ENCODE measurements around the gene PAPOLA. TPM values are rescaled to one million over a fixed set of nuclear protein-coding genes. Genes with fewer than 3 reads are reported as not detected.

PAPOLA gene
- total RNA-seq, 1 experiment from 2014 or later: 125 TPM

- ATAC-seq: no peak
- POLR2A ChIA-PET: interaction anchor here (0.6 kb wide), 1 partner anchor 15 kb away, joined by 3 read pairs; no protein-coding TSS in a partner anchor
- TF ChIP-seq, protein P1, sequence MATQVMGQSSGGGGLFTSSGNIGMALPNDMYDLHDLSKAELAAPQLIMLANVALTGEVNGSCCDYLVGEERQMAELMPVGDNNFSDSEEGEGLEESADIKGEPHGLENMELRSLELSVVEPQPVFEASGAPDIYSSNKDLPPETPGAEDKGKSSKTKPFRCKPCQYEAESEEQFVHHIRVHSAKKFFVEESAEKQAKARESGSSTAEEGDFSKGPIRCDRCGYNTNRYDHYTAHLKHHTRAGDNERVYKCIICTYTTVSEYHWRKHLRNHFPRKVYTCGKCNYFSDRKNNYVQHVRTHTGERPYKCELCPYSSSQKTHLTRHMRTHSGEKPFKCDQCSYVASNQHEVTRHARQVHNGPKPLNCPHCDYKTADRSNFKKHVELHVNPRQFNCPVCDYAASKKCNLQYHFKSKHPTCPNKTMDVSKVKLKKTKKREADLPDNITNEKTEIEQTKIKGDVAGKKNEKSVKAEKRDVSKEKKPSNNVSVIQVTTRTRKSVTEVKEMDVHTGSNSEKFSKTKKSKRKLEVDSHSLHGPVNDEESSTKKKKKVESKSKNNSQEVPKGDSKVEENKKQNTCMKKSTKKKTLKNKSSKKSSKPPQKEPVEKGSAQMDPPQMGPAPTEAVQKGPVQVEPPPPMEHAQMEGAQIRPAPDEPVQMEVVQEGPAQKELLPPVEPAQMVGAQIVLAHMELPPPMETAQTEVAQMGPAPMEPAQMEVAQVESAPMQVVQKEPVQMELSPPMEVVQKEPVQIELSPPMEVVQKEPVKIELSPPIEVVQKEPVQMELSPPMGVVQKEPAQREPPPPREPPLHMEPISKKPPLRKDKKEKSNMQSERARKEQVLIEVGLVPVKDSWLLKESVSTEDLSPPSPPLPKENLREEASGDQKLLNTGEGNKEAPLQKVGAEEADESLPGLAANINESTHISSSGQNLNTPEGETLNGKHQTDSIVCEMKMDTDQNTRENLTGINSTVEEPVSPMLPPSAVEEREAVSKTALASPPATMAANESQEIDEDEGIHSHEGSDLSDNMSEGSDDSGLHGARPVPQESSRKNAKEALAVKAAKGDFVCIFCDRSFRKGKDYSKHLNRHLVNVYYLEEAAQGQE (IDR thresholded peaks at IDR 0.05; ENCODE audit: insufficient read depth in 1 of 2, low read depth in 2 of 2, low read length in 1 of 2): no peak
- CTCF ChIA-PET: no interaction called here
- H3K27ac ChIP-seq (ENCODE audit: low read length): no peak overlapping the region
- DNase-seq (ENCODE audit: low read depth, low spot score): no peak
- no peaks in the 10 kb centered on the region for H3K9me3 ChIP-seq (ENCODE audit: control insufficient read depth, insufficient read depth, low read depth, low read length)
- H3K27me3 ChIP-seq (ENCODE audit: control insufficient read depth, insufficient read depth, low read length): no peaks in the 10 kb centered on the region
- in situ Hi-C loops (cut with HindIII; ENCODE audit: low pct_unique_long_range_greater_than_20kb, low sequenced_read_pairs): no loop called here
- no peaks in the 10 kb centered on the region for H3K36me3 ChIP-seq (ENCODE audit: control insufficient read depth, insufficient read depth, low read length)
- BruUV-seq (replicated peaks): no TSS peak
- peaks cover 33% of the 10 kb centered on the region for H3K4me1 ChIP-seq (ENCODE audit: control insufficient read depth, insufficient read depth, low read length)
- H3K4me3 ChIP-seq (ENCODE audit: low read depth in 2 of 2, low read length in 2 of 2): no peak overlapping the region
- intact Hi-C loops (cut with micrococcal nuclease; ENCODE audit: unreplicated experiment): no loop called here
Observed at GRCh38 chr14:96512122-96512521, 9.9 kb downstream of the PAPOLA start.

- DNase-seq (ENCODE audit: low read depth, low spot score) (no peak), ATAC-seq (no peak)
- CTCF ChIA-PET: no interaction called here
Observed at GRCh38 chr14:96512602-96513397, 10.6 kb downstream of the PAPOLA start.

More at GRCh38 chr14:96512602-96513397, 10.6 kb downstream of the PAPOLA start:
- Histone ChIP-seq H3K4me3 (ENCODE audit: low read depth in 2 of 2, low read length in 2 of 2) (no peak overlapping the region), H3K27ac (ENCODE audit: low read length) (no peak overlapping the region), H3K9me3 (ENCODE audit: control insufficient read depth, insufficient read depth, low read depth, low read length) (no peaks in the 10 kb centered on the region), H3K27me3 (ENCODE audit: control insufficient read depth, insufficient read depth, low read length) (no peaks in the 10 kb centered on the region), H3K36me3 (ENCODE audit: control insufficient read depth, insufficient read depth, low read length) (no peaks in the 10 kb centered on the region), H3K4me1 (ENCODE audit: control insufficient read depth, insufficient read depth, low read length) (peaks cover 33% of the 10 kb centered on the region)
- no TSS peak for BruUV-seq (replicated peaks)
- TF ChIP-seq POLR2AphosphoS5 (IDR thresholded peaks at IDR 0.05; ENCODE audit: low read depth, low read length) (no peak), TCF7L2 (IDR thresholded peaks at IDR 0.05; ENCODE audit: low read depth, low read length) (no peak), CTCF (IDR thresholded peaks at IDR 0.05) (no peak), SIN3A (IDR thresholded peaks at IDR 0.05; ENCODE audit: borderline replicate concordance, insufficient read depth, low read depth, low read length) (no peak)
- TF ChIP-seq, protein P1 (IDR thresholded peaks at IDR 0.05; ENCODE audit: insufficient read depth in 1 of 2, low read depth in 2 of 2, low read length in 1 of 2): no peak
- intact Hi-C loops (cut with micrococcal nuclease; ENCODE audit: unreplicated experiment) (no loop called here), in situ Hi-C loops (cut with HindIII; ENCODE audit: low pct_unique_long_range_greater_than_20kb, low sequenced_read_pairs) (no loop called here)
- POLR2A ChIA-PET: no interaction called here

All from Panc1 (cell line).